Endothelial cell of umbilical vein (primary cell): Measurements from ENCODE around the gene CD47. TPM values are rescaled to one million over a fixed set of nuclear protein-coding genes. Genes with fewer than 3 reads are reported as not detected.

ENCODE experiments used
- BruUV-seq: library from RNA; stranded (reverse); fragments of 400-500 nt; replicated peaks from 2 replicates; lab custom pipeline; 2021; lab: Mats Ljungman, UMichigan
- CTCF ChIA-PET: fragments of 300-600, 350-600 bp; sonication (Branson Sonifier 250); formaldehyde crosslinking; loops from one replicate; lab custom pipeline; 2021; ENCODE audit warnings: antibody characterized with exemption, inconsistent platforms; lab: Charles Lee
- POLR2A ChIA-PET: fragments of 300-600, 350-600 bp; sonication (Branson Sonifier 250); formaldehyde crosslinking; loops from one replicate; lab custom pipeline; 2021; ENCODE audit warnings: antibody characterized with exemption, inconsistent platforms; lab: Charles Lee
- DNase-seq: peaks from one replicate; pipeline ENCODE4 v3.0.0-alpha.2; 2011; ENCODE audit warnings: low read depth, low spot score
- FAIRE-seq: peaks from 2 replicates; lab custom pipeline; 2011; peaks lifted over from hg19 to GRCh38; lab: Jason Lieb, UNC
- H2AFZ ChIP-seq: 2 replicates; pipeline ENCODE4 v1.6.0; 2012; ENCODE audit warnings: low read depth, low read length, control low read depth, inconsistent platforms
- H3K27ac ChIP-seq: 2 replicates; pipeline ENCODE4 v1.5.1; 2011; ENCODE audit warnings: low read depth, mild to moderate bottlenecking, control low read depth, low read length, moderate library complexity; ENCODE audit not compliant: insufficient read depth
- H3K27me3 ChIP-seq, 2 experiments: 2 replicates each; pipeline versions ENCODE4 v1.6.0 to v1.6.1; 2011; ENCODE audit warnings: low read length in 2 of 2, mixed read lengths in 1 of 2; ENCODE audit not compliant: control insufficient read depth in 2 of 2, insufficient read depth in 2 of 2
- H3K36me3 ChIP-seq, 2 experiments: 2 replicates in 1 of 2; 3 replicates in 1 of 2; pipeline ENCODE4 v1.5.1; 2011; ENCODE audit warnings: low read length in 2 of 2, mild to moderate bottlenecking in 1 of 2, moderate library complexity in 1 of 2; ENCODE audit not compliant: control insufficient read depth in 2 of 2, insufficient read depth in 2 of 2; ENCODE audit errors: extremely low read depth in 1 of 2
- H3K4me1 ChIP-seq: 3 replicates; pipeline ENCODE4 v1.5.1; 2011; ENCODE audit warnings: mild to moderate bottlenecking, low read length; ENCODE audit not compliant: control insufficient read depth, insufficient read depth; ENCODE audit errors: extremely low read depth
- H3K4me2 ChIP-seq: 2 replicates; pipeline ENCODE4 v1.6.1; 2011; ENCODE audit warnings: low read length, control low read depth, mixed read lengths; ENCODE audit not compliant: insufficient read depth
- H3K4me3 ChIP-seq, 3 experiments: fragments of 200-600 bp in 1 of 3; sonication (generic), shearing (Covaris generic) in 1 of 3; replicated peaks in 1 of 3; 2 replicates each; pipeline ENCODE4 v1.5.1; 2011 to 2016; ENCODE audit warnings: control low read depth in 3 of 3, low read length in 3 of 3, mild to moderate bottlenecking in 2 of 3, inconsistent platforms in 1 of 3, low read depth in 1 of 3, moderate library complexity in 1 of 3; ENCODE audit not compliant: insufficient read depth in 1 of 3
- H3K79me2 ChIP-seq: 2 replicates; pipeline ENCODE4 v1.6.0; 2012; ENCODE audit warnings: low read length, inconsistent platforms; ENCODE audit not compliant: control insufficient read depth, insufficient read depth
- H3K9ac ChIP-seq: replicated peaks from 2 replicates; pipeline ENCODE3; 2011; ENCODE audit warnings: low read length, control low read depth; ENCODE audit not compliant: insufficient read depth; ENCODE audit errors: extremely low read depth
- H3K9me1 ChIP-seq: replicated peaks from 3 replicates; pipeline ENCODE4 v1.6.0; 2011; ENCODE audit warnings: mild to moderate bottlenecking, low read length; ENCODE audit not compliant: control insufficient read depth, insufficient read depth; ENCODE audit errors: extremely low read depth
- H3K9me3 ChIP-seq: replicated peaks from 2 replicates; pipeline ENCODE4 v1.5.1; 2012; ENCODE audit warnings: low read length, inconsistent platforms; ENCODE audit not compliant: control insufficient read depth, insufficient read depth
- H4K20me1 ChIP-seq: replicated peaks from 2 replicates; pipeline ENCODE3; 2011; ENCODE audit warnings: mild to moderate bottlenecking, low read length; ENCODE audit not compliant: control insufficient read depth, insufficient read depth; ENCODE audit errors: extremely low read depth
- EZH2 ChIP-seq: IDR thresholded peaks from 2 replicates; pipeline ENCODE4 v1.6.1; 2012; ENCODE audit warnings: borderline replicate concordance, low read depth, mild to moderate bottlenecking, moderate library complexity, low read length, inconsistent platforms; ENCODE audit not compliant: severe bottlenecking
- FOS ChIP-seq: IDR thresholded peaks from 2 replicates; pipeline ENCODE4 v1.6.1; 2011; ENCODE audit warnings: mild to moderate bottlenecking, low read length, moderate library complexity, borderline replicate concordance; ENCODE audit not compliant: insufficient read depth
- GATA2 ChIP-seq: IDR thresholded peaks from 2 replicates; pipeline ENCODE4 v1.7.0; 2011; ENCODE audit warnings: low read depth, mild to moderate bottlenecking, moderate library complexity, mixed read lengths, low read length; ENCODE audit not compliant: insufficient read length, insufficient read depth
- JUN ChIP-seq: IDR thresholded peaks from 2 replicates; pipeline ENCODE4 v1.6.1; 2011; ENCODE audit warnings: borderline replicate concordance, low read depth; ENCODE audit not compliant: insufficient read length, insufficient read depth
- MAX ChIP-seq: IDR thresholded peaks from 2 replicates; pipeline ENCODE4 v1.6.1; 2011; ENCODE audit not compliant: insufficient read depth, insufficient read length
- MYC ChIP-seq: IDR thresholded peaks from one replicate; pipeline ENCODE4 v1.6.1; 2011; ENCODE audit warnings: mild to moderate bottlenecking, low read depth, low read length
- POLR2A ChIP-seq: IDR thresholded peaks from 2 replicates; pipeline ENCODE4 v1.6.1; 2012; ENCODE audit warnings: low read depth, mild to moderate bottlenecking, control low read depth, low read length
- POLR2AphosphoS5 ChIP-seq: IDR thresholded peaks from 2 replicates; pipeline ENCODE4 v1.6.1; 2012; ENCODE audit warnings: low read depth, mild to moderate bottlenecking, control low read depth, low read length, moderate library complexity; ENCODE audit not compliant: insufficient read depth
- dilution Hi-C: fragments of 300-500 bp; cut with MboI; formaldehyde crosslinking; loops from one replicate; pipeline ENCODE4 v1.15.0; 2019; ENCODE audit warnings: low sequenced_read_pairs; ENCODE audit not compliant: extremely low pct_ligation_motif_present
- intact Hi-C: fragments of 100-400 bp; cut with micrococcal nuclease; formaldehyde crosslinking; loops from one replicate; pipeline ENCODE4 v1.10.0; 2022
- polyA plus RNA-seq, 4 experiments: library from polyadenylated mRNA; depleted of rRNA in 3 of 4; stranded (reverse) in 3 of 4; unstranded in 1 of 4; fragments of >200 nt; gene quantifications; 2 replicates each; pipeline versions ENCODE4 v1.2.1 to v1.2.3, GENCODE V29; 2011 to 2012; ENCODE audit warnings: missing spikeins in 1 of 4
- total RNA-seq: library from RNA; stranded (reverse); gene quantifications from 2 replicates; pipeline ENCODE4 v1.2.3, GENCODE V29; 2021
- TF ChIP-seq, protein P1 (sequence below), 2 donors: IDR thresholded peaks; 1 replicate in 1 of 2; 2 replicates in 1 of 2; pipeline ENCODE4 v1.5.1; 2011; ENCODE audit warnings: low read length in 2 of 2, mild to moderate bottlenecking in 2 of 2, moderate library complexity in 2 of 2, control low read depth in 1 of 2, inconsistent platforms in 1 of 2, low read depth in 1 of 2; ENCODE audit not compliant: insufficient read depth in 1 of 2; ENCODE audit errors: extremely low read depth in 1 of 2

The CD47 gene
- total and polyA plus RNA-seq, 2 donors (not counting 3 experiments of a cell fraction or from before 2014, with no cell fraction given), result 29.3 to 32.2 TPM

DNA sequence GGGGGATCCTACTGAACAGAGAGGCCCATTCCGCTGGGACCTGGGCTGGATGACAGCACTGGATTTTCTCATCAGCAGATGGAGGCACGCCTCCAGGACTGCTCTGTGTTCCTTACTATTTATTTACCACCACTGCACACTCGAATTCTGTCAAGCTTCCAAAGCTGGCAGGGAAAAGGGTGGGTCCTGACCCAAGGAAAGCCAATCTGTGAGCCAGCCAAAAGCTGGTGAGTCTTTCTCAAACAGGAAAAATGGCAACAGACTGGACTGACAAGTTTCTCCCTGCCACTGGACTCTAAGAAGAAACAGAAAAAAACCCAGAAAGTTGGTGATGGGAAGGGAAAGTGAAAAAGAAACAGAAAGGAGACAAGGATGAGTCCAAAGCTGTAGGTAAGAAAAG is 37.8 kb downstream of the CD47 start:
- Histone ChIP-seq H3K9ac (no peak overlapping the region), H3K79me2 (no peaks in the 10 kb centered on the region), H3K4me3 (no peak overlapping the region), H3K27me3 (no peaks in the 10 kb centered on the region), H2AFZ (no peak overlapping the region), H3K36me3 (peaks cover 0 to 2% of the 10 kb centered on the region in 2 experiments), H3K9me3 (no peaks in the 10 kb centered on the region), H3K9me1 (no peaks in the 10 kb centered on the region), H3K4me2 (no peak overlapping the region), H4K20me1 (no peaks in the 10 kb centered on the region), H3K4me1 (no peaks in the 10 kb centered on the region), H3K27ac (no peak overlapping the region)
- ChIA-PET POLR2A (no interaction called here), CTCF (interaction anchor here (0.9 to 1.3 kb wide), 3 partner anchors 12 to 125 kb away, joined by 3 read pairs; no protein-coding TSS in a partner anchor)
- DNase-seq, result no peak
- dilution Hi-C loops (no loop called here), intact Hi-C loops (no loop called here)
- TF ChIP-seq, protein P1, sequence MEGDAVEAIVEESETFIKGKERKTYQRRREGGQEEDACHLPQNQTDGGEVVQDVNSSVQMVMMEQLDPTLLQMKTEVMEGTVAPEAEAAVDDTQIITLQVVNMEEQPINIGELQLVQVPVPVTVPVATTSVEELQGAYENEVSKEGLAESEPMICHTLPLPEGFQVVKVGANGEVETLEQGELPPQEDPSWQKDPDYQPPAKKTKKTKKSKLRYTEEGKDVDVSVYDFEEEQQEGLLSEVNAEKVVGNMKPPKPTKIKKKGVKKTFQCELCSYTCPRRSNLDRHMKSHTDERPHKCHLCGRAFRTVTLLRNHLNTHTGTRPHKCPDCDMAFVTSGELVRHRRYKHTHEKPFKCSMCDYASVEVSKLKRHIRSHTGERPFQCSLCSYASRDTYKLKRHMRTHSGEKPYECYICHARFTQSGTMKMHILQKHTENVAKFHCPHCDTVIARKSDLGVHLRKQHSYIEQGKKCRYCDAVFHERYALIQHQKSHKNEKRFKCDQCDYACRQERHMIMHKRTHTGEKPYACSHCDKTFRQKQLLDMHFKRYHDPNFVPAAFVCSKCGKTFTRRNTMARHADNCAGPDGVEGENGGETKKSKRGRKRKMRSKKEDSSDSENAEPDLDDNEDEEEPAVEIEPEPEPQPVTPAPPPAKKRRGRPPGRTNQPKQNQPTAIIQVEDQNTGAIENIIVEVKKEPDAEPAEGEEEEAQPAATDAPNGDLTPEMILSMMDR (IDR thresholded peaks at IDR 0.05; ENCODE audit: extremely low read depth in 1 of 2, insufficient read depth in 1 of 2, low read depth in 1 of 2, low read length in 2 of 2), result no peak
- no TSS peak for BruUV-seq
- FAIRE-seq, result no peak

DNA sequence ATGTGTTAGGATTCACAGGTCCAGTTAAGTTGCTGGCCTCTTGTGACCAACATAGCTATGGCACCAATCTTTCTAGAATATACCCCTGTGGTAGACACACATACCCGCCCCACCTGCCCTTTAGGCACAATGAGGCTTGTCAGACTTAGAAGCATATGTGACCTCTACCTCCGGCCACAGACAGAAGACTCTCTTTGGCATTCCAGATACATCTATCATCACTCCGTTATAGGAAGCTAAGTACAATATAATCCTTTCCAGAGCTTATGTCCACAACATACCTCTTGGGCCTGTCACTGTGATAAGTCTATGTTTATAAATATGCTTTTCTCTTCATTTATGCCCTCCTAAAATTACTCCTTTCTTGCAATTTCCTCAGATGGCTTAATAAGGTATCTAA is 39.8 kb downstream of the CD47 start:
- no peaks in the 10 kb centered on the region for H3K27me3 ChIP-seq
- H3K9ac ChIP-seq, result no peak overlapping the region
- H3K36me3 ChIP-seq, result peaks cover 0 to 2% of the 10 kb centered on the region in 2 experiments
- intact Hi-C loops (no loop called here), dilution Hi-C loops (no loop called here)
- DNase-seq (no peak), FAIRE-seq (no peak)
- H3K4me3 ChIP-seq, result no peak overlapping the region
- no peak overlapping the region for H2AFZ ChIP-seq
- BruUV-seq, result no TSS peak
- no peaks in the 10 kb centered on the region for H4K20me1 ChIP-seq
- no peaks in the 10 kb centered on the region for H3K4me1 ChIP-seq
- H3K27ac ChIP-seq, result no peak overlapping the region
- TF ChIP-seq POLR2AphosphoS5, result no peak
- no peak for TF ChIP-seq EZH2
- no peak for TF ChIP-seq MYC
- no peak for TF ChIP-seq MAX
- no peak for TF ChIP-seq JUN
- no peak for TF ChIP-seq FOS
- no peak for TF ChIP-seq POLR2A
- no peak for TF ChIP-seq GATA2
- TF ChIP-seq, protein P1 (IDR thresholded peaks at IDR 0.05; ENCODE audit: extremely low read depth in 1 of 2, insufficient read depth in 1 of 2, low read depth in 1 of 2, low read length in 2 of 2), result no peak
- ChIA-PET CTCF (no interaction called here), POLR2A (no interaction called here)
- H3K79me2 ChIP-seq, result no peaks in the 10 kb centered on the region
- no peaks in the 10 kb centered on the region for H3K9me3 ChIP-seq
- H3K9me1 ChIP-seq, result no peaks in the 10 kb centered on the region
- H3K4me2 ChIP-seq, result no peak overlapping the region
